Measurements from ENCODE around the gene ZNF776.
"Not testable (repeated sequence)": the region's sequence is repeated elsewhere in the genome, so short reads cannot be mapped to it uniquely, and the experiment has no call there.

ZNF776 gene

DNA sequence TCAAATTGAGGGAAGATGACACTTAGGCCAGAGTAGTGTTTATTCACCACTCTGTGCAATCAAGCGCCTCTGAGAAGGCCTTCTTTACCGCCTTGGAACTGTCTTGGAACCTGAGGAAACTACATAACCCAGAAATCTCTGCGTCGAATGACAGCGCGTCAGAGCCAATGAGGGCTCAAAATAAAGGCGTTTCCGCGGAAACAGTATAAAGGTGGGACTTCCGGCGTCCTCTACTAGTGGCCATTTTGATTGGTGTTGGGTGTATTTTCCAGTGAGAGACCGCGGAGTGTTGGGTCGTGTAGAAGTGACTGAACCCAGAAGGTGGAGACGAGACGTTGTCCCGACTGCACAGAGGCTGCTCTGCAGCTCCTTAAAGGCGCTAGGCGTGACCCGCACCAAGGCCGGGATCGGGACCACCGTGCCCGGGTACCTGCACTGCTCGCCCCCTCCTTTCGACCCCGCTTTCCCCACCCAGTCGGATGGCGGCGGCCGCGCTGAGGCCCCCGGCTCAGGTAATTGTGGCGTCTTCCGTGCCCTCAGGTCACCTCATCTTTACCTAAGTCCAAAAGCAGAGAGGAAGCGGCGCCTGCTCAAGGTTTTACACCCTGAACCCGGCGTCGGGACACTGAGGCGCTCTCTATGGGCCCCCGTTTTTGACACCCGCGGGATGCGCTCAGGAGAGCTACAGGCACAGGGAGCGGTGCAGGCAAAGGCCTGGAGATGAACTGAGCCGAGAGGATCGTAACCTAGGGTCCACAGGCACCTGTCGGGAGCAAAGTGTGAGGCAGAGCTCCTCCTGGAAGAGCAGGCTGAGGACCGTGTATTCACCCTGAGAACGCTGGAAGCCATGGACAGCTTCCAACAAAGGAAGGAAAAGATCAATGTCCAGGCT is at the start of gene ZNF776:
ZNF776 (plus strand) TSS at position 236 of the 892 bp plus-strand sequence; CDS start at position 480, 244 bp downstream.
- peak; percentile 84 to 92 for DNase-seq

DNA sequence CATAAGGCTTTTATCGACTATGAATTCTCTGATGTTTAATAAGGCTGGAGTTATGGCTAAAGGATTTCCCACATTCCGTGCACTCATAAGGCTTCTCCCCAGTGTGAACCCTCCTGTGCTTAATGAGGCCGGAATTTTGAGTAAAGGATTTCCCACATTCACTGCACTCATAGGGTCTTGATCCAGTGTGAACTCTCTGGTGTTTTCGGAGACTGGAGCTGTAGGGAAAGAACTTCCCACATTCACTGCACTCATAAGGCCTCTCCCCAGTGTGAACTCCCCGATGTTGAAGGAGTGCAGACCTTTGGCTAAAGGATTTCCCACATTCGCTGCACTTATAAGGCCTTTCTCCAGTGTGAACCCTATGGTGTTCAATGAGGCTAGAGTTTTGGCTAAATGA is 45.0 kb upstream of the ZNF776 start:
- DNase-seq: no peak

DNA sequence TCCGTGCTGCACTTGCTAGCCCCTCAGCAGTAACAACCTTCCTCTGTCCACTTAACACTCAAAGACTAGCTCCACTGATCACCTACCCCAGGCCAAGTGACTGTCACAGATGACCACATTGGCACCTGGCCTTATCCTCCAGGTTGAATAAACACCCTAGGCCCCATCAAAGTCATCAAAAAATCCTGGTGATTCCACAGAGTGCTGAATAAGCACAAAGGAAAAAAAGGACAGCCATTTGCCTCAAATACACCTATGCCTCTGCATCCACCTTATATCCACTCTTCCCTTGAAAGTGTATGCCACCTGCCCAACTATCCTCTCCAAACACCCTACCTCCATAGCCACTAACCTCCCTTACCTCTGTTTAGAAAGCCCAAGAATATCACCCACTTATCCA is 40.3 kb upstream of the ZNF776 start:
- DNase-seq: no peak

DNA sequence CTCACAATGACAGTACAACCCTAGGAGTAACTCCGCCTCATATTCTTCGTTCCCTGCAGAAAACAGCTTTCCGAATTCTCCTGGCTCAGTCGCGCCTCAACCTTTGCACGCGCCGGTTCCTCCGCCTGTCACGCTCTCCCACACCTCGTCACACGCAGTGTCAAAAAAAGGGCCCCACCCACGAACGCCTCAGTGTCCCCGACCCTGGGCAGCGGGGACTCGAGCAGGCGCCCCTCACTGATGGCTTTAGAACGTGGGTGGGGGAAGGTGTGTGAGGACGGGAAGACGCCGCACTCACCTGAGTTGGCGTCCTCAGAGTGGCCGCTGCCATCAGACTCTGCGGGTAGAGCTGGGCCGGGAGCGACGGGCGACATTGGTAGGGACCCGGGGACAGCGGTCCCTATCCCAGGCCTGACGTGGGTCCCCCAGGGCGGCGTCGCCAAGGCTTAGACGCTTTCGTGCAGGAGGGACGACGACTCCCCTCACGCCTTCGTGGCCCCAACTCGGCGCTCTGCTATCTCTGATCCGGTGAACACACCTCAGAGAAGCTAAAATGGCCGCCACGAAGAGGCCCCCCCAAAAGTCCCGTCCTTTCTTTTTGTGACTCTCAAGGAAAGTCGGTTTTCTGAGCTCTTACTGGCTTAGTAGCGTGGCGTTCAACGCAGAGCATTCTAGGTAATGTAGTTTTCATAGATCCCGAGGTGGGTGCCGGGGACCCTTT is 37.8 kb upstream of the ZNF776 start, which contains the start of gene ZNF154:
ZNF154 (minus strand) TSS at position 564 of the 721 bp plus-strand sequence; CDS start at position 331, 233 bp downstream.
- no peak for DNase-seq

DNA sequence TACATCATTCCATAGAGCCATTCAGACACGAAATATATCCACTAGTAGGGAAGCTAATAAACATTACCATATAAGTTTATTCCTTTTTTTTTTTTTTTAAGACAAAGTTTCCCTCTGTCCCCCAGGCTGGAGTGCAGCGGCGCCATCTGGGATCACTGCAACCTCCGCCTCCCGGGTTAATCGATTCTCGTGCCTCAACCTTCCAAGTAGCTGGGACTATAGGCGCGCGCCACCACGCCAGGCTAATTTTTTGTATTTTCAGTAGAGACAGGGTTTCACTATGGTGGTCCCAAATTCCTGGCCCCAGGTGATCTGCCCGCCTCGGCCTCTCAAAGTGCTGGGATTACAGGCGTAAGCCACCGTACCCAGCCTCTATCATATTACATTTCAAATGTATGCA is 37.0 kb upstream of the ZNF776 start:
- DNase-seq: no peak

DNA sequence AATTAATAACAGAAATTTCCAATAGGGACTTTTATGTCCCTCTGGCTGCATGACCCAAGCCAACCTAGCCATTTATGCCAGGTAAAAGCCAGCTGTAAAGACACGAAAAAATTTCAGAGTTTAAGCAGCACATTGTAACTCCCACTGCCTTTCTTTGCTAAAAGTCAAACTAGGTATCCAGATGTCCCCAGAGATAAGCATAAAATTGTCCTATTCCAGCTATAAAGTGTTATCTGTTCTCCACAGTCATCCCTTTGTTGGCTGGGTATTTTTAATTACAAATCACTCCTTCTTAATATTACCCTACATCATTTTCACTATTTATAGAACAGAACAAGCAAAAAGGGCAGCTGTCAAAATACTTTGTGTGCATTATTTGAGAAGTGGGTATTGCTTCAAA is 34.4 kb upstream of the ZNF776 start:
- DNase-seq: no peak

DNA sequence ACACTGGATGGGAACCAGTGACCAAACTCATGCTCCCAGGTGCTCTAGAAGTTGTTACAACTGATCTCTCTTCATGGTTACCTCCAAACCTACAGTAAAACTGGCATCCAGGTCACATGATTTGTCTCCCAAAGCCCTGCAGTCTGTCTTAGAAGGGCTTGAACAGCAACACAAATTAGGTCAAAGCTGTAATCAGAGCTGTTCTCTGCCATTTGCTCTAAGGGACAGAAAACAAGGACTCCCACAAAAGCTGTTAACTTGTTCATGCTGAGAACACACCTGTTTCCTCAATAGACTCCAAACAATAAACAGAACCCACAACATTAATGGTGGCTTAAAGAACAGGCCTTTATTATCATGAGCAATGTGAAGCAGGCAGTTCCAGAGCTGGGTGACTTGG is 27.2 kb upstream of the ZNF776 start:
- no peak for DNase-seq

DNA sequence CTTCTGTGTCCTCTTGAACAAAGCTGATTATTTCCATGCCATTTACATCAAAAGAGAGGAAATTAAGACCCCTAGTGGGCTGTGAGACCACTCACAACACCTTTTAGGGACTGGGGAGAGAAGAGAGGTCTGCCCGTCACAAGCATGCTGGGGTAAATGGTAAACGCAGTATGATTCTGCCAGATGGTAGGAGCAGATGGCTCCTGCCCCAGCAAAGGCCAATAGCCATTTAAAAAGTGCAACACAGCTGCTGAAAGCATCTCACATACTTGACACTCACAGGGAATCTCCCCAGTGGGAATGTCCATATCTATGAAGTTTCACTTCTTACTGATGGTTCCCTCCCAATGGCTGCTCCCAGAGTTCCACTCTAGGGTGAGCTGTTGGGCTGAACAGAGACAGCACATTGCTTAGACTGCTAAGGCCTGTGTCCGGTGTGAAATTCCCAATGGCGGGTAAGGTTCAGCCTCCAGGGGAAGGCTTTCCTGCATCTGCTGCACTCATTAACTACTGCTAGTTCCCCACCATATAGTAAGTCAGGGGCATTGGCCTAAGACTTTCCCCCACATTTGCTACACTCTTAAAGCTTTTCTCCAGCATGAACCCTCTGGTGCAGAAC is 26.6 kb upstream of the ZNF776 start:
- no peak for DNase-seq

DNA sequence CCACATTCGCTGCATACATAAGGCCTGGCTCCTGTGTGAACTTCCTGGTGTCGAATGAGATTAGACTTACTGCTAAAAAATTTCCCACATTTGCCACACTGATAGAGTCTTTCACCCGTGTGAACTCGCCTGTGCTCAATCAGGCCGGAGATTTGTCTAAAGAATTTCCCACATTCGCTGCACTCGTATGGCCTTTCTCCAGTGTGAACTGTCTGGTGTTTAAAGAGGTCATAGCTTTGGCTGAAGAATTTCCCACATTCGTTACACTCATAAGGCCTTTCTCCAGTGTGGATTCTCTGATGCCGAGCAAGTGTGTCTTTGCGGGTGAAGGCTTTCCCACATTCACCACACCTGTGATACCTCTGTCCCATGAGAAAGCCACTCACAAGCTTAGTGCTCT is 25.7 kb upstream of the ZNF776 start:
- DNase-seq: no peak

DNA sequence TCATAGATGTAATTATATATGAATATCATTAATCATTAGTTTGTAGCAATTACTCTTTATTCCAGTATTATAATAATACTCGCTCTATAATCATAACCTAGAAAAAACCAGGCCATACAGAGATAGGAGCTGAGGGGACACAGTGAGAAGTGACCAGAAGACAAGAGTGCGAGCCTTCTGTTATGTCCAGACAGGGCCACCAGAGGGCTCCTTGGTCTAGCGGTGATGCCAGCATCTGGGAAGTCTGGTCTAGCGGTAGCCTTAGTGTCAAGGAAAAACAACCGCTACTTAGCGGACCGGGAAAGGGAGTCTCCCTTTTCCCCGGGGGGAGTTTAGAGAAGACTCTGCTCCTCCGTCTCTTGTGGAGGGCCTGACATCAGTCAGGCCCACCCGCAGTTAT is 8.3 kb upstream of the ZNF776 start:
- not testable (repeated sequence) for DNase-seq

DNA sequence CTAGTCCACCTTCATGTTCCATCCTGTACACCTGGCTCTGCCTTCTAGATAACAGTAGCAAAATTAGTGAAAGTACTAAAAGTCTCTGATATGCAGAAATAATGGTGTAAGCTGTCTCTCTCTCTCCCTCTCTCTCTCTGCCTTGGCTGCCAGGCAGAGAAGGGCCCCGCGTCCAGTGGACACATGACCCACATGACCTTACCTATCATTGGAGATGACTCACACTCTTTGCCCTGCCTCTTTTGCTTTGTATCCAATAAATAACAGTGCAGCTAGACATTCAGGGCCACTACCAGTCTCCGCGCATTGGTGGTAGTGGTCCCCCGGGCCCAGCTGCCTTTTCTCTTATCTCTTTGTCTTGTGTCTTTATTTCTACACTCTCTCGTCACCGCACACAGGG is 7.8 kb upstream of the ZNF776 start:
- DNase-seq: not testable (repeated sequence)

DNA sequence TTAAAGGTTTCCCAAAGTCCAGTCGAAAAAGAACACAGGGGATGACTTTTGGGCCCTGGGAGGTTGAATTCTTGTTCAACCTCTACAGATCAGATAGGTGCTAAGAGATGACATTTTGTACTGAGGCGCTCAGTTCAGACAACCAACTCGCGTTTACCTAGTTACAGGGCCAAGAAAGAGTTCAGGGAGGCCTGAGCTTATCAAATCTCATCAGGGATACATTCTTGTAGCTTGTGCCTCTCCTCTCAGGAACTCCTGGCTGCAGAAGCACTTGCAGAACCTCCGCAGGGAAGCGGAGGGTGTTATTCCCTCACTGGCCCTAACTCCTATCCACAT is 825 bp downstream of the ZNF776 start:
- DNase-seq: no peak

DNA sequence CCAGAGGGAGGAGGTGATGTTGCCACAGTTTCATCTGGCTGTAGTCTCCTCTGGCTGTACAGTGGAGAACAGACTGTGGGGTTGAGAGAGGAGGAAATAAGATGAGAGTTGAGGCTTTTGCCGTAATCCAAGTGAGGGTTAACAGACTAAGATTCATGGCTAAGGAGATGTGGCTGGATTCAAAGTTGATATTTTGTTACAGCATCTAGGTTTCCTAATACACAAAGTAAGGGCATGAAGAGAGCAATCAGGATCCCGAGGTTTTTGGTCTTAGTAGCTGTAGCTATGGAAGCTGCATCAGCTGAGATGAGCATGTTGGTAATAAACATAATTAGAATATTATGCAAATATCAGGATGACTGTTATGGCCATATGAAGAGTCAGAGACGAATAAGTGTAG is 1.4 kb downstream of the ZNF776 start:
- DNase-seq: no peak

DNA sequence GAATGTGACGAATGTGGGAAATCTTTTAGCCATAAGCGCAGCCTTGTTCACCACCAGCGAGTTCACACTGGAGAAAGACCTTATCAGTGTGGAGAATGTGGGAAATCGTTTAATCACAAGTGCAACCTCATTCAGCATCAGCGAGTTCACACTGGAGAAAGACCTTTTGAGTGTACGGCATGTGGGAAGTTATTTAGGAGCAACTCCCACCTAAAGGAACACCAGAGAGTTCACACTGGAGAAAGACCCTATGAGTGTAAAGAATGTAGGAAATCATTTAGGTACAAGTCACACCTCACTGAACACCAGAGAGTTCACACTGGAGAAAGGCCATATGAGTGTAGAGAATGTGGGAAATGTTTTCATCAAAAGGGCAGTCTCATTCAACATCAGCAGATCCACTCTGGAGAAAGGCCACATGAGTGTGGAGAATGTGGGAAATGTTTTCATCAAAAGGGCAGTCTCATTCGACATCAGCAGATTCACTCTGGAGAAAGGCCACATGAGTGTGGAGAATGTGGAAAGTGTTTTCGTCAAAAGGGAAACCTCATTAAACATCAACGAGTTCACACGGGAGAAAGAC is 7.6 kb downstream of the ZNF776 start:
- DNase-seq: no peak

DNA sequence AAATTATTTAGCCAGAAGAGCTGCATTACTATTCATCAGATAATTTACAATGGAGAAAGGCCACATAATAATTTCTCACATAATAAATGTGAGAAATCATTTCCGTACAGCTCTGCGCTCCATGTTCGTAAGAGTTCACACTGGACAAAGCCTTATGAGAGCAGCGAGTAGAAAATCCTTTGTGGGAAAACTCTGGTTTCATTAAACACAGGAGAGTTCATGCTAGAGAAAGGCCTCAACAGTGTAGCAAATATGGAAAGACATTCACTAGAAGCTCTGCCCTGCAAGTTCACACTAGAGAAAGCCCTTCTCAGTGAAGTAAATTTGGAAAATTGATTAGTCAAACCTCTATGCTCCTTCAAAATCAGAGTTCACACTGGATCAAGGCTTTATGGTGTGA is 8.4 kb downstream of the ZNF776 start:
- no peak for DNase-seq

DNA sequence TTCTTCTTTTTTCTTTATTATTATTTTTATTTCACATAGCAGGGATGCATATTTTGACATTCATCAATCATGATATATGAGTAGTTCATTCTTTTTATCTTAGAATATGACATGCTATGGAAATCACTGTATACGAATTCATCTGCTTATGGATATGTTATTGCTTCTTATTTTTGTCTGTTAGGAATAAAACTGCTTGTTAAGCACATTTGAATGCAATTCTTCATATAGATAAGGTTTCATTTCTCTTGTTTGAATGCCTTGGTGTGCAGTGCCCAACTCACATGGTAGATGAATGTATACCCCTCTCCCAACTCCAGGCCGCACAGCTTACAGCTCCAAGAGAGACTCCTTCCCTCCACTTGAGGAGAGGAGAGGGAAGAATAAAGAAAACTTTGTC is 11.3 kb downstream of the ZNF776 start:
- no peak for DNase-seq

DNA sequence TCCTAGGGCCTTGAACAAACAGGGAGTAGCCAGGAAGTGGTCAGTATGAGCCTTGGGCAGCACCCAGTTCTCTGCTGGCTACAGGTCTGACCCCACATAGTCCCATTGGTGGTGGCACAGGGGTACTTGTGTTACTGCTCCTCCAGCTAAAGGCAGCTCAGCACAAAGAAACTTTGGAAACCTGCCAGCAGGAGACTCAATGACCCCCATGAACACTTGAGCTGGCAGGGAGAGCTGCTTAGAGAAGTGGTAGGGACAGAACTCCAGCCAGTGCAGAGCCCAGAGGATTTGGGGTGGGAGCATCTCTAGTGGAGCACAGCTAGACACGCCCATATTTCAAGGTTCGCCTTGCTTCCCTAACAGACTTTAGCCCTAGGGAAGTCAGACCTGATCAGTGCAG is 12.5 kb downstream of the ZNF776 start:
- DNase-seq: no peak

DNA sequence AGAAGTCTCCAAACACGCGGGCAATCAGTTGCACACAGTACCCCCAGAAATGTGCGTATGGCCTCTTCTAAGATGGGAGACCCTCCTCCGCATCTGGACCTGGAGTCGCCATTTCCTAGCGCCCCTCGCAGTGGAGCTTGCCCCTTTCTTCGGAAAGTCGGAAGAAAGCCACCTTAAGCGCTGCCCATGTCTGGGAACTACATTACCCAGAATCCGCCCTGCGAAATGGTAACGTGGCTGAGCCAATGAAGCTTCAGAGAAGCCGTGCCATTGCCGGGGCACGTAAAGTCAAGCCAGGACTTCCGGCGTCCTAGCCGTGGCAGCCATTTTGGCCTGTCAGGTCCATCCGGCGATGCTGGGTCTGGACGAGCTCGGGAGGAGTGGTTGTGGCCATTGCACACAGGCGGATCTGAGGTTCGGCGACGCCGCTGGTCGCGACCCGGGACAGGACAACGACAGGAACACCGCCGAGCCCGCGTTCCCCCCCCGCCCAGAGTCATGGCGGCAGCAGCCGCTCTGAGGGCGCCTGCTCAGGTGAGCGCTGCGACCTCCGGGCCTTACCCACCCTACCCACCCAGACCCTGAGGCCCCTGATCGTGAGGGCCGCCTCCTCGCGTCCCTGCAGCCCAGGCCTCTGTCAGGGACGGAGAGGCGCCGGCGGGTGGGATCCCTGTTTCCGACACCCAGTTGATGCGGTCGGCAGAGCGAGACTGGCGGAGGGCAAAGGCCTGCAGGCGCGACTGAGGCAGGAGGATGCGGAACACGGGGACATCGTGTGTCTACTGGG is 22.9 kb downstream of the ZNF776 start, which contains the start of gene ZNF586:
ZNF586 (plus strand) TSS at position 332 of the 787 bp plus-strand sequence; CDS start at position 499, 167 bp downstream.
- DNase-seq: peak; percentile 91 to 95

DNA sequence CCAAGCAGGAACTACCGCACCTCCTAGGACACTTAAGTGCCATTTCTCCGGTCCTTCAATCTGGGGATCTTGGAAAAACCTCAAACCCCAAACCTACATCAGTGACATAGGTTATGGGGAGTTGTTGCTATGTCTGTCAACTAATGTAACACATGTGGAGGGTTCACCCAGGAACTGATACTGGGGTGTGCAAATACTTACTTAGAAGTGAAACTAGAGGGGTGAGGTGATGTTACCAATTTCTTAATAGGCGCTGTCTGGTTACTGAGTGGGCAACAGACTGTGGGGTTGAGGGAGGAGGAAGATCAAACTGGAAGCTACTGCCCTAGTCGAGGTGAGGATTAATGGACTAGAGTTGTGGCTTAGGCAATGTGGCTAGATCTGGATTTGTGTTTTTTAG is 24.8 kb downstream of the ZNF776 start:
- DNase-seq: no peak

DNA sequence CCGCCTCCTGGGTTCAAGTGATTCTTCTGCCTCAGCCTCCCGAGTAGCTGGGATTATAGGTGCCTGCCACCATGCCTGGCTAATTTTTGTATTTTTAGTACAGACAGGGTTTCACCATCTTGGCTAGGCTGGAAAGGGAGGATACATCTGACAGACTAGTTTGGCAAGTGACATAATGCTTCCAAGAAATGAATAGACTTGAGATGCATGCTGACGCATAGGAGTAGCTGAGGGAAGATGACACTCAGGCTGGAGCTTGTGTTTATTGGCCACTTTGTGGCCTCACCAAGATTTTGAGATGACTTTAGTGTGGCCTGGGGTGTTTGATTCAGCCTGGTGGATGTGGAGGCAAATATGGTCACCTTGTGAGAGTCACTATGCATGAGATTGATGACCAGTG is 26.9 kb downstream of the ZNF776 start:
- no peak for DNase-seq

DNA sequence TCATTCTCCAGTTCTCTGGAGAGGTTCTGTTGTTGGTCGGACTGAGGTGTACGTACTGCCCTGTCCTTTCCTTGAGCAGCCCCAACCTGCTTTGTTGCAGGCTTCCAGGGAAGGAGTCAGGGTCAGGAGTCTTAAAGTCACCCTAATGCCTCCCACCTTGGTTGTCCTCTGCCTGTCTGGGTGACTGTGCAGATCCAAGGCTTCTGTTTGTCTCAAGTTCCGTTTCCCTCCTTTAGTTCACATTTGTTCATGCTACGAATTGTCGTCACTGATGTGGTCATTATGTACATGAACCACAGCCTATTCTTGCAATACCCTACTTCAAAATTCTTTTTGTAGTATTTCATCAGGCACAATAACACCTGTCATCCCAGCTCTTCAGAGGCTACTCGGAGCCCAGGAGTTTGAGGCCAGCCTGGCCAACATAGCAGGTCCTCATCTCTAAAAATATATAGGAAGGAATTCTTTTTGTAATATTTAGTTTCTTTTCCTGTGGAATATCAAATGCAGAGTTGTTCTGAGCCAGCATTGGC is 30.2 kb downstream of the ZNF776 start:
- DNase-seq: no peak

DNA sequence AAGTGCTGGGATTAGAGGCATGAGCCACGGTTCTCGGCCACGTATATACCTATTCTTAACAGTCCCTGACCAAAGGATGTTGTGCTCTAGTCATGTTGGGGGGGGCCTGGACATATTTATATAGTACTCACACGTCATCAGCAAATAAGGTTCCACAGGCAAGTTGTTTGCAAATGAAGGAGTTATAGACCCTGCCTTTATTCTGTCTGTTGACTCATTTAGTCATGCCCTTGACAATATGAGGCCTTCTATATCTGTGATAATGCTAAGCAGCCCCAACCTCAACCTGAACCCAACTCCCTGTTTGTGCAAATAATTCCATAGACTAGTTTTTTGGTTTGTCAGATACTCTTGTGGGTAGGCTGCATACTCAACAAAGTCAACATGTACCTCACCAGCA is 31.7 kb downstream of the ZNF776 start:
- no peak for DNase-seq
